H1 (cell line): ENCODE measurements around the gene CETN1. TPM values are rescaled to one million over a fixed set of nuclear protein-coding genes. Genes with fewer than 3 reads are reported as not detected.

ENCODE experiments used
- CTCF ChIA-PET: fragments of 300-600 bp; sonication (Branson Sonifier 250); formaldehyde crosslinking; loops from one replicate; lab custom pipeline; 2021; ENCODE audit not compliant: partially characterized antibody; lab: Charles Lee
- POLR2A ChIA-PET: fragments of 300-600 bp; sonication (Branson Sonifier 250); formaldehyde crosslinking; loops from one replicate; lab custom pipeline; 2021; ENCODE audit warnings: inconsistent platforms; ENCODE audit not compliant: partially characterized antibody; lab: Charles Lee
- DNase-seq, 2 experiments: peaks; one replicate each; pipeline versions ENCODE4 v3.0.0 to v3.0.0-alpha.2; 2010 to 2022; ENCODE audit warnings: low spot score in 2 of 2, low read depth in 1 of 2, mixed read lengths in 1 of 2
- FAIRE-seq: peaks from 2 replicates; lab custom pipeline; 2011; peaks lifted over from hg19 to GRCh38; lab: Jason Lieb, UNC
- H2AFZ ChIP-seq: 2 replicates; pipeline ENCODE4 v1.8.1; 2012; ENCODE audit warnings: low read length, inconsistent platforms
- H2AK5ac ChIP-seq: 2 replicates; pipeline ENCODE4 v1.6.1; 2013; ENCODE audit warnings: low read depth, low read length
- H2BK120ac ChIP-seq: replicated peaks from 2 replicates; pipeline ENCODE3; 2013; ENCODE audit warnings: low read depth, low read length, inconsistent platforms
- H2BK12ac ChIP-seq: 2 replicates; pipeline ENCODE4 v1.6.1; 2013; ENCODE audit warnings: low read depth, low read length
- H2BK15ac ChIP-seq: 2 replicates; pipeline ENCODE4 v1.6.1; 2013; ENCODE audit warnings: low read length
- H2BK20ac ChIP-seq: 2 replicates; pipeline ENCODE4 v1.6.1; 2013; ENCODE audit warnings: low read length
- H2BK5ac ChIP-seq: 2 replicates; pipeline ENCODE4 v1.6.1; 2013; ENCODE audit warnings: low read depth, low read length
- H3K14ac ChIP-seq: 2 replicates; pipeline ENCODE4 v1.6.1; 2013; ENCODE audit warnings: inconsistent platforms; ENCODE audit not compliant: insufficient read length
- H3K18ac ChIP-seq: 2 replicates; pipeline ENCODE4 v1.6.1; 2013; ENCODE audit warnings: low read length; ENCODE audit errors: extremely low read depth
- H3K23ac ChIP-seq: 2 replicates; pipeline ENCODE4 v1.6.1; 2013; ENCODE audit warnings: inconsistent platforms; ENCODE audit not compliant: insufficient read length
- H3K23me2 ChIP-seq: 2 replicates; pipeline ENCODE4 v1.6.1; 2013; ENCODE audit warnings: low read depth, low read length
- H3K27ac ChIP-seq: 2 replicates; pipeline ENCODE4 v1.6.1; 2011; ENCODE audit warnings: low read depth, low read length, inconsistent platforms
- H3K27me3 ChIP-seq, 4 experiments: replicated peaks in 1 of 4; 1 replicate in 1 of 4; 2 replicates in 3 of 4; pipeline versions ENCODE4 v1.6.1 to v1.8.1; 2011 to 2013; ENCODE audit warnings: low read length in 3 of 4, mild to moderate bottlenecking in 3 of 4, inconsistent platforms in 2 of 4, mixed read lengths in 2 of 4, moderate library complexity in 1 of 4; ENCODE audit not compliant: control insufficient read depth in 3 of 4, insufficient read depth in 3 of 4; ENCODE audit errors: extremely low read depth in 1 of 4
- H3K36me3 ChIP-seq, 4 experiments: 2 replicates each; pipeline versions ENCODE4 v1.6.1 to v1.8.1; 2011 to 2013; ENCODE audit warnings: mild to moderate bottlenecking in 4 of 4, low read length in 3 of 4, moderate library complexity in 2 of 4, control low read depth in 1 of 4, inconsistent platforms in 1 of 4; ENCODE audit not compliant: insufficient read depth in 4 of 4, control insufficient read depth in 2 of 4
- H3K4ac ChIP-seq: replicated peaks from 2 replicates; pipeline ENCODE3; 2013; ENCODE audit warnings: low read length, low read depth, mixed read lengths, inconsistent platforms; ENCODE audit not compliant: insufficient read length
- H3K4me1 ChIP-seq, 4 experiments: replicated peaks in 1 of 4; 1 replicate in 1 of 4; 2 replicates in 3 of 4; pipeline versions ENCODE4 v1.6.1 to v1.8.1; 2011 to 2013; ENCODE audit warnings: low read length in 3 of 4, inconsistent platforms in 2 of 4, mixed read lengths in 1 of 4; ENCODE audit not compliant: insufficient read depth in 4 of 4, control insufficient read depth in 3 of 4
- H3K4me2 ChIP-seq, 2 experiments: 2 replicates each; pipeline versions ENCODE4 v1.6.1 to v1.8.1; 2011 to 2013; ENCODE audit warnings: low read depth in 2 of 2, low read length in 2 of 2, control low read depth in 1 of 2, inconsistent platforms in 1 of 2, mild to moderate bottlenecking in 1 of 2; ENCODE audit not compliant: insufficient read depth in 1 of 2
- H3K4me3 ChIP-seq, 4 experiments: fragments of 200-600, 300-600 bp in 1 of 4; sonication (generic), shearing (Covaris generic), sonication (Bioruptor Twin) in 1 of 4; 2 replicates each; pipeline versions ENCODE4 v1.5.1 to v1.8.1; 2011 to 2016; ENCODE audit warnings: low read length in 4 of 4, low read depth in 3 of 4, control low read depth in 2 of 4, inconsistent platforms in 2 of 4, mild to moderate bottlenecking in 2 of 4, mixed read lengths in 1 of 4, moderate library complexity in 1 of 4; ENCODE audit not compliant: insufficient read depth in 2 of 4; ENCODE audit errors: extremely low read depth in 1 of 4
- H3K56ac ChIP-seq: replicated peaks from 2 replicates; pipeline ENCODE3; 2013; ENCODE audit warnings: low read depth, mild to moderate bottlenecking, mixed read lengths, low read length, inconsistent platforms; ENCODE audit not compliant: insufficient read length
- H3K79me1 ChIP-seq: 2 replicates; pipeline ENCODE4 v1.6.1; 2013; ENCODE audit warnings: low read depth, low read length, control low read depth
- H3K79me2 ChIP-seq, 2 experiments: 2 replicates each; pipeline versions ENCODE4 v1.6.1 to v1.8.1; 2012 to 2013; ENCODE audit warnings: low read length in 2 of 2, mild to moderate bottlenecking in 2 of 2, inconsistent platforms in 1 of 2; ENCODE audit not compliant: insufficient read depth in 2 of 2, control insufficient read depth in 1 of 2
- H3K9ac ChIP-seq, 4 experiments: replicated peaks in 1 of 4; 1 replicate in 1 of 4; 2 replicates in 3 of 4; pipeline versions ENCODE4 v1.6.1 to v1.8.1; 2011 to 2013; ENCODE audit warnings: low read depth in 3 of 4, low read length in 3 of 4, control low read depth in 2 of 4, mild to moderate bottlenecking in 2 of 4, moderate library complexity in 2 of 4, inconsistent platforms in 1 of 4; ENCODE audit errors: extremely low read depth in 1 of 4
- H3K9me3 ChIP-seq, 2 experiments: 2 replicates each; pipeline versions ENCODE4 v1.6.1 to v1.8.1; 2012 to 2013; ENCODE audit warnings: mild to moderate bottlenecking in 2 of 2, moderate library complexity in 2 of 2, control low read depth in 1 of 2, inconsistent platforms in 1 of 2, low read depth in 1 of 2, low read length in 1 of 2, mixed read lengths in 1 of 2; ENCODE audit not compliant: insufficient read depth in 2 of 2
- H4K20me1 ChIP-seq, 2 experiments: replicated peaks in 1 of 2; 2 replicates each; pipeline versions ENCODE3 to v1.8.1; 2011 to 2013; ENCODE audit warnings: inconsistent platforms in 2 of 2, low read length in 2 of 2, mild to moderate bottlenecking in 1 of 2; ENCODE audit not compliant: insufficient read depth in 2 of 2, control insufficient read depth in 1 of 2
- H4K5ac ChIP-seq: 2 replicates; pipeline ENCODE4 v1.6.1; 2013; ENCODE audit warnings: low read length, low read depth, mixed read lengths, inconsistent platforms; ENCODE audit not compliant: insufficient read length
- H4K8ac ChIP-seq: 2 replicates; pipeline ENCODE4 v1.8.0; 2013; ENCODE audit warnings: mild to moderate bottlenecking, moderate library complexity, low read length, inconsistent platforms; ENCODE audit not compliant: insufficient read depth; ENCODE audit errors: extremely low read depth
- H4K91ac ChIP-seq: replicated peaks from 2 replicates; pipeline ENCODE3; 2013; ENCODE audit warnings: low read length, mixed read lengths, inconsistent platforms; ENCODE audit not compliant: insufficient read length
- BACH1 ChIP-seq: IDR thresholded peaks from 2 replicates; pipeline ENCODE4 v1.6.1; 2012; ENCODE audit warnings: low read length, improper control_type of control experiment
- BCL11A ChIP-seq, 2 experiments: IDR thresholded peaks; one replicate each; pipeline ENCODE4 v1.6.1; 2011; ENCODE audit warnings: low read depth in 2 of 2, low read length in 2 of 2, mild to moderate bottlenecking in 2 of 2
- CBX8 ChIP-seq: fragments of 300-800, 300-1000 bp; sonication (generic); IDR thresholded peaks from 2 replicates; pipeline ENCODE4 v1.7.1; 2016; ENCODE audit warnings: low read depth, low read length, borderline replicate concordance
- HDAC6 ChIP-seq: IDR thresholded peaks from one replicate; pipeline ENCODE4 v1.7.1; 2012; ENCODE audit warnings: low read depth, mild to moderate bottlenecking, inconsistent platforms, low read length, moderate library complexity
- JUN ChIP-seq: IDR thresholded peaks from 2 replicates; pipeline ENCODE4 v1.6.1; 2011; ENCODE audit warnings: low read depth, mild to moderate bottlenecking, improper control_type of control experiment, low read length
- JUND ChIP-seq: IDR thresholded peaks from 2 replicates; pipeline ENCODE4 v1.6.1; 2011; ENCODE audit warnings: mild to moderate bottlenecking, improper control_type of control experiment, low read length
- RFX5 ChIP-seq: IDR thresholded peaks from 2 replicates; pipeline ENCODE4 v1.6.1; 2011; ENCODE audit warnings: low read depth, low read length, improper control_type of control experiment, borderline replicate concordance
- SIN3A ChIP-seq, 2 experiments: IDR thresholded peaks in 1 of 2; conservative IDR thresholded peaks in 1 of 2; 2 replicates each; pipeline ENCODE4 v1.6.1; 2011 to 2012; ENCODE audit warnings: low read length in 2 of 2, improper control_type of control experiment in 1 of 2, low read depth in 1 of 2, mild to moderate bottlenecking in 1 of 2
- SIRT6 ChIP-seq: IDR thresholded peaks from one replicate; pipeline ENCODE4 v1.7.1; 2012; ENCODE audit warnings: low read length, inconsistent platforms
- SIX5 ChIP-seq: IDR thresholded peaks from 2 replicates; pipeline ENCODE4 v1.6.1; 2011; ENCODE audit warnings: mild to moderate bottlenecking, low read depth, low read length
- SP1 ChIP-seq: IDR thresholded peaks from 2 replicates; pipeline ENCODE4 v1.6.1; 2011; ENCODE audit warnings: low read depth, low read length
- TAF1 ChIP-seq: IDR thresholded peaks from 2 replicates; pipeline ENCODE4 v1.6.1; 2011; ENCODE audit warnings: mild to moderate bottlenecking, low read depth, low read length
- TBP ChIP-seq: IDR thresholded peaks from 2 replicates; pipeline ENCODE4 v1.6.1; 2011; ENCODE audit warnings: low read depth, low read length, improper control_type of control experiment
- WGBS, 2 experiments: shearing (Covaris generic) in 1 of 2; methylation state at CpG; one replicate each; pipeline versions ENCODE4 v1.1.6 to v1.1.7; 2013 to 2015; ENCODE audit warnings: low lambda C conversion rate in 2 of 2, mixed read lengths in 2 of 2, inconsistent platforms in 1 of 2, low coverage in 1 of 2, missing lambda C conversion rate in 1 of 2; ENCODE audit not compliant: insufficient replicate concordance in 2 of 2, insufficient coverage in 1 of 2, insufficient read length in 1 of 2; ENCODE audit errors: extremely low coverage in 1 of 2, missing lambda C conversion rate in 1 of 2; 5-methylcytosine and 5-hydroxymethylcytosine counted together
- polyA plus RNA-seq, 7 experiments: library from polyadenylated mRNA; depleted of rRNA in 3 of 7; stranded (reverse) in 5 of 7; unstranded in 2 of 7; fragments of >200 nt in 5 of 7; fragments of 200-250 nt in 2 of 7; gene quantifications; 1 replicate in 5 of 7; 2 replicates in 1 of 7; 4 replicates in 1 of 7; pipeline versions ENCODE4 v1.2.1 to v1.2.3, GENCODE V29; 2011 to 2013; ENCODE audit warnings: missing spikeins in 2 of 7, mixed read lengths in 2 of 7
- total RNA-seq: library from RNA; stranded (reverse); fragmentation: NEBNext Ultra II Directional; extraction: Animal tissue kit (Norgen Biotek cat#: 25700); gene quantifications from 2 replicates; pipeline ENCODE4 v1.2.1, GENCODE V29; 2021
- TF ChIP-seq, protein P1 (sequence below): IDR thresholded peaks from 2 replicates; pipeline ENCODE4 v1.6.1; 2011; ENCODE audit warnings: low read length, improper control_type of control experiment

Gene CETN1
- total and polyA plus RNA-seq, 2 of the 8 experiments (the other 6 are each of a cell fraction or from before 2014, with no cell fraction given) = not detected

DNA sequence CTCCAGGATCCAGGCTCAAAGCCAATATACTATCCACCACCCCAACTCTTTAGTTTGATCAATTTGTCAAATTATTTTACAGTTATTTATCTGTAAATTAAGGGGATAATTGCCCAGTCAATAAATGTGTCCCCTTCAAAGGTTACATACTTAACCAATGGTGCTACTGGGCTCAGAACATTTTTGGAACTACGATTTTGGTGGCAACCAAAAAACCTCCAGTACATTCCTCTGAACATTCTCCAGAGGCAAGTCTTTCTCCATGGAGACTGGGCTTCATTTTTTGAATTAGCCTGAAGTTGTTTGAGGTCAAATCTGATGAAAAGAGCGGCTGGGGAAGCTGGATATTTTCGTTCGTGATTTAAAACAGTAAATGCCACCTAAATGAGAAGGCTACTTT is 14.9 kb downstream of the CETN1 start:
- H3K4me3 ChIP-seq = no peak overlapping the region
- no peak overlapping the region for H3K4ac ChIP-seq
- no peak overlapping the region for H4K91ac ChIP-seq
- no peaks in the 10 kb centered on the region for H4K20me1 ChIP-seq
- DNase-seq (no peak), FAIRE-seq (no peak)
- ChIA-PET POLR2A (no interaction called here), CTCF (interaction anchor here (1.1 to 2.9 kb wide), 2 partner anchors 88 to 99 kb away, joined by 3 to 6 read pairs; no protein-coding TSS in a partner anchor)
- no peak overlapping the region for H2BK5ac ChIP-seq
- H3K23ac ChIP-seq = no peak overlapping the region
- H3K23me2 ChIP-seq = no peaks in the 10 kb centered on the region
- no peaks in the 10 kb centered on the region for H3K27me3 ChIP-seq
- H3K27ac ChIP-seq = no peak overlapping the region
- H3K4me2 ChIP-seq = no peak overlapping the region
- H2BK15ac ChIP-seq = no peak overlapping the region
- no peak overlapping the region for H3K18ac ChIP-seq
- 89% methylated on average over 4 of the region's 4 CpGs; no CpG with 5 or more reads in 1 of the 2 experiments for WGBS, 2 experiments
- H2BK20ac ChIP-seq = no peak overlapping the region
- no peaks in the 10 kb centered on the region for H3K36me3 ChIP-seq
- 0 out of 2 replicates have a peak overlapping the region, but pooled peaks have one; percentile 24 for H2AFZ ChIP-seq
- H3K14ac ChIP-seq = no peak overlapping the region
- no peak overlapping the region for H4K5ac ChIP-seq
- no peak overlapping the region for H2BK120ac ChIP-seq
- TF ChIP-seq HDAC6 = no peak
- TF ChIP-seq JUND = no peak
- TF ChIP-seq BACH1 = no peak
- no peak for TF ChIP-seq TBP
- no peak for TF ChIP-seq TAF1
- TF ChIP-seq RFX5 = no peak
- no peak for TF ChIP-seq CBX8
- no peak for TF ChIP-seq JUN
- TF ChIP-seq, protein P1, sequence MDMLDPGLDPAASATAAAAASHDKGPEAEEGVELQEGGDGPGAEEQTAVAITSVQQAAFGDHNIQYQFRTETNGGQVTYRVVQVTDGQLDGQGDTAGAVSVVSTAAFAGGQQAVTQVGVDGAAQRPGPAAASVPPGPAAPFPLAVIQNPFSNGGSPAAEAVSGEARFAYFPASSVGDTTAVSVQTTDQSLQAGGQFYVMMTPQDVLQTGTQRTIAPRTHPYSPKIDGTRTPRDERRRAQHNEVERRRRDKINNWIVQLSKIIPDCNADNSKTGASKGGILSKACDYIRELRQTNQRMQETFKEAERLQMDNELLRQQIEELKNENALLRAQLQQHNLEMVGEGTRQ = no peak
- TF ChIP-seq SIN3A (conservative IDR thresholded peaks at IDR 0.05 in 1 of 2, IDR thresholded peaks at IDR 0.05 in 1 of 2; ENCODE audit: low read depth in 1 of 2, low read length in 2 of 2) = no peak
- no peak for TF ChIP-seq SP1
- TF ChIP-seq SIX5 = no peak
- no peak for TF ChIP-seq BCL11A (IDR thresholded peaks at IDR 0.05; ENCODE audit: low read depth in 2 of 2, low read length in 2 of 2)
- no peak for TF ChIP-seq SIRT6
- H4K8ac ChIP-seq = no peak overlapping the region
- H3K9me3 ChIP-seq = 0 out of 4 replicates have a peak, but pooled peaks cover 0 to 5% of the 10 kb centered on the region in 2 experiments
- no peaks in the 10 kb centered on the region for H3K79me1 ChIP-seq
- no peaks in the 10 kb centered on the region for H3K79me2 ChIP-seq
- no peak overlapping the region for H3K56ac ChIP-seq
- H2BK12ac ChIP-seq = no peak overlapping the region
- H3K9ac ChIP-seq = no peak overlapping the region
- H3K4me1 ChIP-seq = peaks cover 0 to 5% (median 0%) of the 10 kb centered on the region in 4 experiments; a peak in 1 of 7 replicates
- no peak overlapping the region for H2AK5ac ChIP-seq
